ENCODE results near the gene CFAP20DC. TPM values are rescaled to one million over a fixed set of nuclear protein-coding genes. Genes with fewer than 3 reads are reported as not detected.

The CFAP20DC gene
- total and polyA plus RNA-seq, 10 of the 15 experiments (the other 5 are each of a cell fraction or from before 2014, with no cell fraction given), result 0.53 to 11.6 (median 2.0) TPM

DNA sequence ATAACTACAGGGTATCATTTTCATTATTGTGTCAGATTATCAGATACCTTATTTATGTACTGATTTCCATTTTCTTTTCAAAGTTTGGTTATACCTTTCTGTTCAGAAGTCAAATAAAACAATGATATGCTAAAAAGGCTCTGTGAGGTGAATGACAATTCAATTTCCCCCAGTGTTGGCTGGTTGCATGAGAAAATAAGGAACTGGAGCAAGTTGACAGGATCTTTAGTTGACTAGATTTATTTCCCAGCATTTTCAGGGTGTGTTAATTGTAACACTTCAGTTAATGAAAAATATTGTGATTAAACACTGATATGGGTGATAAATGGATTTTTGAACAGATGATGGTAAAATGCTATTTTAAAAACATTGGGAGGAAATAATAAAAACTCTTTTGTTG lies 260.4 kb downstream of the CFAP20DC start:
- TF ChIP-seq IKZF2 (IDR thresholded peaks at IDR 0.05) (no peak), CTCF (IDR thresholded peaks at IDR 0.05 in 2 of 3, conservative IDR thresholded peaks at IDR 0.05 in 1 of 3; ENCODE audit: control insufficient read depth in 2 of 3, extremely low read depth in 1 of 3, insufficient read depth in 1 of 3, low read depth in 3 of 3, low read length in 3 of 3) (no peak), CHD1 (IDR thresholded peaks at IDR 0.05; ENCODE audit: low read depth, low read length) (no peak), SREBF1 (IDR thresholded peaks at IDR 0.05; ENCODE audit: low read length) (no peak), HCFC1 (IDR thresholded peaks at IDR 0.05; ENCODE audit: low read length) (no peak), CBX3 (IDR thresholded peaks at IDR 0.05; ENCODE audit: borderline replicate concordance, low read depth) (no peak), SIN3A (IDR thresholded peaks at IDR 0.05; ENCODE audit: low read depth, low read length) (no peak), CHD2 (IDR thresholded peaks at IDR 0.05; ENCODE audit: borderline replicate concordance, low read depth, low read length) (no peak), YBX1 (IDR thresholded peaks at IDR 0.05) (no peak), MTA3 (IDR thresholded peaks at IDR 0.05; ENCODE audit: borderline replicate concordance, low read length) (no peak)
- TF ChIP-seq, protein P1, sequence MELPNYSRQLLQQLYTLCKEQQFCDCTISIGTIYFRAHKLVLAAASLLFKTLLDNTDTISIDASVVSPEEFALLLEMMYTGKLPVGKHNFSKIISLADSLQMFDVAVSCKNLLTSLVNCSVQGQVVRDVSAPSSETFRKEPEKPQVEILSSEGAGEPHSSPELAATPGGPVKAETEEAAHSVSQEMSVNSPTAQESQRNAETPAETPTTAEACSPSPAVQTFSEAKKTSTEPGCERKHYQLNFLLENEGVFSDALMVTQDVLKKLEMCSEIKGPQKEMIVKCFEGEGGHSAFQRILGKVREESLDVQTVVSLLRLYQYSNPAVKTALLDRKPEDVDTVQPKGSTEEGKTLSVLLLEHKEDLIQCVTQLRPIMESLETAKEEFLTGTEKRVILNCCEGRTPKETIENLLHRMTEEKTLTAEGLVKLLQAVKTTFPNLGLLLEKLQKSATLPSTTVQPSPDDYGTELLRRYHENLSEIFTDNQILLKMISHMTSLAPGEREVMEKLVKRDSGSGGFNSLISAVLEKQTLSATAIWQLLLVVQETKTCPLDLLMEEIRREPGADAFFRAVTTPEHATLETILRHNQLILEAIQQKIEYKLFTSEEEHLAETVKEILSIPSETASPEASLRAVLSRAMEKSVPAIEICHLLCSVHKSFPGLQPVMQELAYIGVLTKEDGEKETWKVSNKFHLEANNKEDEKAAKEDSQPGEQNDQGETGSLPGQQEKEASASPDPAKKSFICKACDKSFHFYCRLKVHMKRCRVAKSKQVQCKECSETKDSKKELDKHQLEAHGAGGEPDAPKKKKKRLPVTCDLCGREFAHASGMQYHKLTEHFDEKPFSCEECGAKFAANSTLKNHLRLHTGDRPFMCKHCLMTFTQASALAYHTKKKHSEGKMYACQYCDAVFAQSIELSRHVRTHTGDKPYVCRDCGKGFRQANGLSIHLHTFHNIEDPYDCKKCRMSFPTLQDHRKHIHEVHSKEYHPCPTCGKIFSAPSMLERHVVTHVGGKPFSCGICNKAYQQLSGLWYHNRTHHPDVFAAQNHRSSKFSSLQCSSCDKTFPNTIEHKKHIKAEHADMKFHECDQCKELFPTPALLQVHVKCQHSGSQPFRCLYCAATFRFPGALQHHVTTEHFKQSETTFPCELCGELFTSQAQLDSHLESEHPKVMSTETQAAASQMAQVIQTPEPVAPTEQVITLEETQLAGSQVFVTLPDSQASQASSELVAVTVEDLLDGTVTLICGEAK (IDR thresholded peaks at IDR 0.05; ENCODE audit: borderline replicate concordance), result no peak
- TF ChIP-seq, protein P2, sequence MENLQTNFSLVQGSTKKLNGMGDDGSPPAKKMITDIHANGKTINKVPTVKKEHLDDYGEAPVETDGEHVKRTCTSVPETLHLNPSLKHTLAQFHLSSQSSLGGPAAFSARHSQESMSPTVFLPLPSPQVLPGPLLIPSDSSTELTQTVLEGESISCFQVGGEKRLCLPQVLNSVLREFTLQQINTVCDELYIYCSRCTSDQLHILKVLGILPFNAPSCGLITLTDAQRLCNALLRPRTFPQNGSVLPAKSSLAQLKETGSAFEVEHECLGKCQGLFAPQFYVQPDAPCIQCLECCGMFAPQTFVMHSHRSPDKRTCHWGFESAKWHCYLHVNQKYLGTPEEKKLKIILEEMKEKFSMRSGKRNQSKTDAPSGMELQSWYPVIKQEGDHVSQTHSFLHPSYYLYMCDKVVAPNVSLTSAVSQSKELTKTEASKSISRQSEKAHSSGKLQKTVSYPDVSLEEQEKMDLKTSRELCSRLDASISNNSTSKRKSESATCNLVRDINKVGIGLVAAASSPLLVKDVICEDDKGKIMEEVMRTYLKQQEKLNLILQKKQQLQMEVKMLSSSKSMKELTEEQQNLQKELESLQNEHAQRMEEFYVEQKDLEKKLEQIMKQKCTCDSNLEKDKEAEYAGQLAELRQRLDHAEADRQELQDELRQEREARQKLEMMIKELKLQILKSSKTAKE (IDR thresholded peaks at IDR 0.05; ENCODE audit: low read depth, poor library complexity, severe bottlenecking), result no peak
- intact Hi-C loops (cut with micrococcal nuclease; ENCODE audit: unreplicated experiment), result no loop called here
- CTCF ChIA-PET, result no interaction called here

More for the DNA sequence above, 260.4 kb downstream of the CFAP20DC start:
- no peak overlapping the region for H3K4me2 ChIP-seq (ENCODE audit: control insufficient read depth, insufficient read depth)
- H3K9ac ChIP-seq (ENCODE audit: control insufficient read depth, insufficient read depth, low read length), result no peak overlapping the region
- no peak overlapping the region for H3K4me3 ChIP-seq
- DNase-seq (ENCODE audit: low read depth, low spot score) (no peak), FAIRE-seq (no peak), ATAC-seq (no peak)
- ChIA-PET RAD21 (ENCODE audit: unreplicated experiment) (no interaction called here), POLR2A (no interaction called here), SMC1A (ENCODE audit: uncharacterized antibody, unreplicated experiment) (interaction anchor here (0.7 kb wide), 1 partner anchor 186 kb away, joined by 3 read pairs; no protein-coding TSS in a partner anchor)
- H3K27me3 ChIP-seq (replicated peaks in 1 of 2; ENCODE audit: control insufficient read depth in 2 of 2, insufficient read depth in 2 of 2, low read length in 1 of 2), result no peaks in the 10 kb centered on the region
- no peak overlapping the region for H2AFZ ChIP-seq (ENCODE audit: control insufficient read depth, low read depth, low read length)
- H3K4me1 ChIP-seq (ENCODE audit: control insufficient read depth, insufficient read depth, low read length), result no peaks in the 10 kb centered on the region
- H4K20me1 ChIP-seq (ENCODE audit: control insufficient read depth, insufficient read depth), result no peaks in the 10 kb centered on the region
- no peaks in the 10 kb centered on the region for H3K36me3 ChIP-seq (ENCODE audit: control insufficient read depth in 2 of 2, insufficient read depth in 2 of 2, low read length in 1 of 2)
- in situ Hi-C loops (cut with MboI), result no loop called here
- no peaks in the 10 kb centered on the region for H3K79me2 ChIP-seq (ENCODE audit: control insufficient read depth, insufficient read depth, low read length)
- H3K9me3 ChIP-seq (replicated peaks; ENCODE audit: control insufficient read depth, insufficient read depth, low read length), result no peaks in the 10 kb centered on the region
- H3K27ac ChIP-seq (ENCODE audit: control insufficient read depth, insufficient read depth), result no peak overlapping the region
- no TSS peak for BruUV-seq (replicated peaks)
